Right cardiac atrium (tissue), 5 donors: ENCODE data around the gene PRTFDC1. TPM values are rescaled to one million over a fixed set of nuclear protein-coding genes. Genes with fewer than 3 reads are reported as not detected.

Experiments
- ATAC-seq, 2 donors: fragments of 200-7000 bp; cut with Tn5 transposase; one replicate each; pipeline versions ENCODE4 v1.8.0 to v1.9.1; 2020; ENCODE audit warnings: moderate library complexity in 2 of 2, mild to moderate bottlenecking in 1 of 2
- DNase-seq, 3 donors: peaks; one replicate each; pipeline ENCODE4 v3.0.0-alpha.2; 2020
- H3K27ac ChIP-seq: one replicate; pipeline ENCODE4 v1.5.1; 2013; ENCODE audit warnings: mild to moderate bottlenecking, low read length, control low read depth, moderate library complexity
- H3K27me3 ChIP-seq: one replicate; pipeline ENCODE4 v1.6.1; 2013; ENCODE audit not compliant: control insufficient read depth, insufficient read depth
- H3K4me1 ChIP-seq: one replicate; pipeline ENCODE4 v1.6.1; 2013; ENCODE audit warnings: low read length; ENCODE audit not compliant: control insufficient read depth, insufficient read depth
- H3K4me3 ChIP-seq: one replicate; pipeline ENCODE4 v1.5.1; 2013; ENCODE audit warnings: low read length, control low read depth
- H3K9me3 ChIP-seq: one replicate; pipeline ENCODE4 v1.6.1; 2013; ENCODE audit warnings: low read length; ENCODE audit not compliant: control insufficient read depth
- WGBS: extraction: QIAGEN DNeasy Blood & Tissue Kit; methylation state at CpG from one replicate; pipeline ENCODE4 v1.1.7; 2013; 5-methylcytosine and 5-hydroxymethylcytosine counted together
- intact Hi-C, 4 donors: fragments of 100-400 bp; cut with DNase I; formaldehyde crosslinking; loops; one replicate each; pipeline versions ENCODE4 v1.11.0 to v1.14.0; 2022 to 2023
- polyA plus RNA-seq: library from polyadenylated mRNA; stranded (reverse); fragments of 200-250 nt; gene quantifications from one replicate; pipeline ENCODE4 v1.2.3, GENCODE V29; 2013
- total RNA-seq, 4 donors: library from RNA; stranded (reverse); fragmentation: NEBNext Ultra II Directional; extraction: Animal tissue kit (Norgen Biotek cat#: 25700); gene quantifications; one replicate each; pipeline ENCODE4 v1.2.1, GENCODE V29; 2021
- donor health status: healthy with polysubstance abuse.
- donor health status: DM: no; HTN: yes; CAD: no.
- donor health status: DM: no; HTN: no; CAD: no.
- donor health status: DM: no; HTN: yes; CAD: no; lungs with severe emphysema.
- donor health status: DM: yes; HTN: yes; CAD: no.

Gene PRTFDC1
- total and polyA plus RNA-seq, 5 donors = 7.6 to 11.2 (median 10.4) TPM

DNA sequence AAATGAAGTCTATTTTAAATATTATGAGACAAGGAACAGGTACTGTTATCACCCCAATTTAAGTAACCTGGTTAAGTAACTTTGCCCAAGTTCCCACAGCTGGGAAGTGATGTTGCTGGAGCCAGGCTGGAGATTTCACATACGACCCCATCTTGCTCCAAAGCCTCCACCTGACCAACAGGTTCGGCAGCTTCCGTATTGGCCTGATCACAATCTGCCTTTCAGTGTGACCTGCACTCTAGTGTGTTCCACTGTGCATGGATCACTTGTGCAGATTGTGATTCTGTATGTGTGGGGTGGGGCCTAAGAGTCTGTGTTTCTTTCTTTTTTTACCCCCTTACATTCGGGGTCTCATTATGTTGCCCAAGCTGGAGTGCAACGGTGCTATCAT is 66.1 kb downstream of the PRTFDC1 start:
- no peaks in the 10 kb centered on the region for H3K4me1 ChIP-seq
- H3K9me3 ChIP-seq = no peaks in the 10 kb centered on the region
- intact Hi-C loops = no loop called here
- 88% methylated on average over 5 of the region's 5 CpGs for WGBS
- H3K4me3 ChIP-seq = no peak overlapping the region
- DNase-seq = no peak
- ATAC-seq = no peak
- H3K27me3 ChIP-seq = no peaks in the 10 kb centered on the region
- no peak overlapping the region for H3K27ac ChIP-seq

- Histone ChIP-seq H3K4me3 (no peak overlapping the region), H3K27ac (no peak overlapping the region), H3K9me3 (no peaks in the 10 kb centered on the region), H3K4me1 (no peaks in the 10 kb centered on the region), H3K27me3 (no peaks in the 10 kb centered on the region)
- intact Hi-C loops = no loop called here
- WGBS = 95% methylated on average over 7 of the region's 7 CpGs
- no peak for DNase-seq
- no peak for ATAC-seq
Observed at GRCh38 chr10:24885551-24886289, 66.7 kb downstream of the PRTFDC1 start.

DNA sequence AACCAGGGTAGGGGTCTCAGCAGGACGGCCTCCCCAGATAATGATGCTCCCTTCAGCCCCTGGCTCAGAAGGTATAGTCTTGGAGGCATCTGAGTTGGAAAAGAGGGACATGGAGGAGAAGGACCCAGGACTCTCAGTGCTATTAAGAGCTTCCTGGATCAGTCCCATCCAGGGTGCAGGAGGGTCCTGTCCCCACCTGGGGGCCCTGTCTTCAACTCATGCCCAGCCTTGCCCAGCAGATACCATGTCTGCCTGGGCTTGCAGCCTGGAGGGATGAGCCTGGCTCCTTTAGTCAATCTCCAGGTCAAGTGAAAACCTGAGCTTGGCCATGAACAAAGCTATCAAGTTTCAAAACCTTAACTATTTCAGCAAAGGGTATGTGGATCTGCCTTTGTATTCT is 67.6 kb downstream of the PRTFDC1 start:
- ATAC-seq = no peak
- Histone ChIP-seq H3K4me3 (no peak overlapping the region), H3K4me1 (no peaks in the 10 kb centered on the region), H3K27me3 (no peaks in the 10 kb centered on the region), H3K9me3 (no peaks in the 10 kb centered on the region), H3K27ac (no peak overlapping the region)
- 93% methylated on average over 1 of the region's 1 CpG for WGBS
- DNase-seq = no peak
- intact Hi-C loops = no loop called here

- 89% methylated on average over 2 of the region's 2 CpGs for whole genome bisulfite sequencing
- Histone ChIP-seq H3K27ac (no peak overlapping the region), H3K9me3 (no peaks in the 10 kb centered on the region), H3K4me3 (no peak overlapping the region), H3K4me1 (no peaks in the 10 kb centered on the region), H3K27me3 (no peaks in the 10 kb centered on the region)
- intact Hi-C loops = no loop called here
- DNase-seq (no peak), ATAC-seq (no peak)
Observed at GRCh38 chr10:24884316-24884715, 68.1 kb downstream of the PRTFDC1 start.

- no peaks in the 10 kb centered on the region for H3K9me3 ChIP-seq
- intact Hi-C loops = no loop called here
- ATAC-seq = no peak
- H3K27ac ChIP-seq = no peak overlapping the region
- H3K4me3 ChIP-seq = no peak overlapping the region
- DNase-seq = no peak
- WGBS = 64% methylated on average over 2 of the region's 2 CpGs
- no peaks in the 10 kb centered on the region for H3K4me1 ChIP-seq
- no peaks in the 10 kb centered on the region for H3K27me3 ChIP-seq
Observed at GRCh38 chr10:24883176-24883575, 69.2 kb downstream of the PRTFDC1 start.

GRCh38 chr10:24882047-24882698 is 70.2 kb downstream of the PRTFDC1 start:
- H3K4me1 ChIP-seq = no peaks in the 10 kb centered on the region
- WGBS = 59% methylated on average over 11 of the region's 11 CpGs
- no peaks in the 10 kb centered on the region for H3K9me3 ChIP-seq
- no peak overlapping the region for H3K4me3 ChIP-seq
- DNase-seq = peak in 1 of 3 donors; percentile 60
- no peaks in the 10 kb centered on the region for H3K27me3 ChIP-seq
- ATAC-seq = peak in 1 of 2 donors; percentile 19
- no peak overlapping the region for H3K27ac ChIP-seq
- intact Hi-C loops = no loop called here

- no peaks in the 10 kb centered on the region for H3K4me1 ChIP-seq
- 89% methylated on average over 5 of the region's 5 CpGs for WGBS
- intact Hi-C loops = no loop called here
- no peak overlapping the region for H3K27ac ChIP-seq
- no peaks in the 10 kb centered on the region for H3K27me3 ChIP-seq
- no peak for ATAC-seq
- DNase-seq = no peak
- no peak overlapping the region for H3K4me3 ChIP-seq
- H3K9me3 ChIP-seq = no peaks in the 10 kb centered on the region
Observed at GRCh38 chr10:24879861-24880260, 72.5 kb downstream of the PRTFDC1 start.

DNA sequence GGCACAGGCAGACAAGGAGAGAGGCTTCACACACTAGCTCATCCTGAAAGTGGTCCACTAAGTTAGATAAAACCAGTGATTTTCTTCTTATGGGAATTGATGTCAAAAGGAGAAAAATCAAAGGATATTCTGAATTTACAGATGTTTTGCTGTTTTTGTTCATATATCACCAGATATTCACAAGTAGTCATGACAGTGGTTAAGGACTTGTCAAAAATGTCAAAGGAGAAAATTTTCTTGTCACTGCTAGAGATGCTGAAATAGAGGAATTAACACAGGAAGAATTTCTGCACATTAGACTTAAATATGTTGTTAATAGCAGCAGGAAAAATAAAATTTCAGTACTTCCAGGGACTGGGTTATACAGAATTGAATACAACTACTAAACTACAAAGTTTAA is 78.3 kb downstream of the PRTFDC1 start:
- ATAC-seq = no peak
- intact Hi-C loops = no loop called here

DNA sequence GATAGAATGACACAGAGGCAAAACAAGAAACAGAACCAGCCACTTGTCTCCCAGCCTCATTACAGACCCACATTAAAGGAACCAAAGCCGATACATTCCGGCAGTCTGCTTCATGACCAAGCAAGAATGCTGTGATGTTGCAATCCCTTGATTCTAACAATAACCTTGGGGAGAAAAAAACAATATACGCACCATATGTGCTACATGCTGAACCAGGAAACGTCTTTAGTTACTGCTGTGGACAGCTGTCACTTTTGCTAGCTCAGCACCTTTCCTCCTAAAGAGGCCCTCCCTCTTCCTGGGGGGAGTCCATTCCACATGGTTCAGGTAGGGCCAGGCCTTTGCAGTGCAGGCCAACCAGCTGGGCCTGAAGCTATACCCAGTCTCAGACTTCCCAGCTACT is 79.1 kb downstream of the PRTFDC1 start:
- WGBS = 58% methylated on average over 4 of the region's 4 CpGs
- intact Hi-C loops = no loop called here
- H3K27ac ChIP-seq = no peak overlapping the region
- DNase-seq (no peak), ATAC-seq (peak; percentile 66 to 71)
- H3K4me3 ChIP-seq = no peak overlapping the region
- H3K4me1 ChIP-seq = no peaks in the 10 kb centered on the region
- no peaks in the 10 kb centered on the region for H3K27me3 ChIP-seq
- H3K9me3 ChIP-seq = no peaks in the 10 kb centered on the region

More for the DNA sequence above, 78.3 kb downstream of the PRTFDC1 start:
- H3K9me3 ChIP-seq = no peaks in the 10 kb centered on the region
- H3K4me3 ChIP-seq = no peak overlapping the region
- no peak overlapping the region for H3K27ac ChIP-seq
- H3K4me1 ChIP-seq = no peaks in the 10 kb centered on the region
- no peaks in the 10 kb centered on the region for H3K27me3 ChIP-seq
- no peak for DNase-seq

DNA sequence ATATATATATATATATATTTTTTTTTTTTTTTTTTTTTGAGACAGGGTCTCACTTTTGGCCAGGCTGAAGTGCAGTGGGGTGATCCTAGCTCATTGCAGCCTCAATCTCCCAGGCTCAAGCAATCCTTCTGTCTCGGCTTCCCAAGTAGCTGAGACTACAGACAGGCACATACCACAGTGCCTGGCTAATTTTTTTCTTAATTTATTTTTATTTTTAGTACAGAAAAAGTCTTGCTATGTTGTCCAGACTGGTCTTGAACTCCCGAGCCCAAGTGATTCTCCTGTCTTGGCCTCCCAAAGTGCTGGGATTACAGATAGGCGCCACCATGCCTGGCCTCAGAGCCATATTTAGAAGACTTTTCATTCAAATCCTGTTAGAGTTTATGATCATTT is 79.6 kb downstream of the PRTFDC1 start:
- intact Hi-C loops = no loop called here
- Histone ChIP-seq H3K4me3 (no peak overlapping the region), H3K4me1 (no peaks in the 10 kb centered on the region), H3K9me3 (no peaks in the 10 kb centered on the region), H3K27me3 (no peaks in the 10 kb centered on the region), H3K27ac (no peak overlapping the region)
- 82% methylated on average over 3 of the region's 3 CpGs for WGBS
- ATAC-seq = no peak
- DNase-seq = no peak

GRCh38 chr10:24872049-24872789 is 80.2 kb downstream of the PRTFDC1 start:
- no peak for DNase-seq
- H3K27ac ChIP-seq = no peak overlapping the region
- no peak overlapping the region for H3K4me3 ChIP-seq
- no peaks in the 10 kb centered on the region for H3K27me3 ChIP-seq
- 74% methylated on average over 6 of the region's 6 CpGs for WGBS
- no peaks in the 10 kb centered on the region for H3K4me1 ChIP-seq
- intact Hi-C loops = no loop called here
- no peaks in the 10 kb centered on the region for H3K9me3 ChIP-seq
- peak in 1 of 2 donors; percentile 34 for ATAC-seq
